MCF 10A (cell line): Measurements from ENCODE around the gene PEX14. TPM values are rescaled to one million over a fixed set of nuclear protein-coding genes. Genes with fewer than 3 reads are reported as not detected.

ENCODE experiments used
- BruUV-seq: library from RNA; stranded (reverse); fragments of 400-500 nt; replicated peaks from 2 replicates; lab custom pipeline; 2021; lab: Mats Ljungman, UMichigan
- CTCF ChIA-PET: fragments of 300-600 bp; sonication (Branson Sonifier 250); formaldehyde crosslinking; extraction: SDS; loops from one replicate; lab custom pipeline; 2021; ENCODE audit warnings: antibody characterized with exemption, inconsistent platforms; lab: Yijun Ruan, JAX
- POLR2A ChIA-PET: fragments of 300-600, 350-650 bp; sonication (Branson Sonifier 250); formaldehyde crosslinking; extraction: SDS; loops from one replicate; lab custom pipeline; 2020; ENCODE audit warnings: antibody characterized with exemption, inconsistent platforms; lab: Yijun Ruan, JAX
- DNase-seq: peaks from one replicate; pipeline ENCODE4 v3.0.0-alpha.2; 2018; ENCODE audit not compliant: unreplicated experiment
- H3K27ac Mint-ChIP-seq: one replicate; pipeline ENCODE4 v1.8.0; 2022; ENCODE audit warnings: mild to moderate bottlenecking, low read depth, mixed read lengths; ENCODE audit not compliant: unreplicated experiment
- H3K27me3 Mint-ChIP-seq: one replicate; pipeline ENCODE4 v1.8.0; 2022; ENCODE audit warnings: mixed read lengths; ENCODE audit not compliant: insufficient read depth, unreplicated experiment
- H3K36me3 Mint-ChIP-seq: one replicate; pipeline ENCODE4 v1.8.0; 2022; ENCODE audit warnings: mild to moderate bottlenecking, moderate library complexity, mixed read lengths; ENCODE audit not compliant: insufficient read depth, unreplicated experiment
- H3K4me1 Mint-ChIP-seq: one replicate; pipeline ENCODE4 v1.8.0; 2022; ENCODE audit warnings: mixed read lengths; ENCODE audit not compliant: insufficient read depth, unreplicated experiment
- H3K4me3 Mint-ChIP-seq: one replicate; pipeline ENCODE4 v1.8.0; 2022; ENCODE audit warnings: mild to moderate bottlenecking, moderate library complexity, mixed read lengths; ENCODE audit not compliant: unreplicated experiment
- H3K9me3 Mint-ChIP-seq: one replicate; pipeline ENCODE4 v1.8.0; 2022; ENCODE audit warnings: mixed read lengths; ENCODE audit not compliant: unreplicated experiment
- CTCF ChIP-seq: fragments of 200-600 bp; IDR thresholded peaks from one replicate; pipeline ENCODE4 v1.8.0; 2022; ENCODE audit warnings: antibody characterized with exemption, mild to moderate bottlenecking; ENCODE audit not compliant: unreplicated experiment
- intact Hi-C: fragments of 100-400 bp; cut with micrococcal nuclease; formaldehyde crosslinking; loops from 2 replicates; pipeline ENCODE4 v1.14.1; 2022
- total RNA-seq: library from RNA; stranded (reverse); gene quantifications from 2 replicates; pipeline ENCODE4 v1.2.3, GENCODE V29; 2022

Gene PEX14
- total RNA-seq, 1 experiment from 2014 or later: 22.2 TPM

GRCh38 chr1:10615932-10616671 is 141.4 kb downstream of the PEX14 start:
- H3K4me1 Mint-ChIP-seq: no peaks in the 10 kb centered on the region
- H3K4me3 Mint-ChIP-seq: no peak overlapping the region
- no peak overlapping the region for H3K27ac Mint-ChIP-seq
- no peaks in the 10 kb centered on the region for H3K9me3 Mint-ChIP-seq
- no peaks in the 10 kb centered on the region for H3K27me3 Mint-ChIP-seq
- intact Hi-C loops: no loop called here
- CTCF ChIA-PET: no interaction called here
- BruUV-seq: no TSS peak
- DNase-seq: no peak
- POLR2A ChIA-PET: interaction anchor here (0.7 kb wide), 1 partner anchor 16 kb away, joined by 3 read pairs; no protein-coding TSS in a partner anchor
- peaks cover 10% of the 10 kb centered on the region for H3K36me3 Mint-ChIP-seq
- no peak for TF ChIP-seq CTCF

GRCh38 chr1:10616696-10617095 is 141.9 kb downstream of the PEX14 start:
- Mint-ChIP-seq H3K4me1 (no peaks in the 10 kb centered on the region), H3K36me3 (peaks cover 11% of the 10 kb centered on the region), H3K27ac (no peak overlapping the region), H3K27me3 (no peaks in the 10 kb centered on the region), H3K4me3 (no peak overlapping the region), H3K9me3 (no peaks in the 10 kb centered on the region)
- intact Hi-C loops: no loop called here
- ChIA-PET CTCF (no interaction called here), POLR2A (interaction anchor here (0.6 to 0.7 kb wide), 2 partner anchors 17 to 19 kb away, joined by 3 read pairs; no protein-coding TSS in a partner anchor)
- no peak for TF ChIP-seq CTCF
- BruUV-seq: no TSS peak
- DNase-seq: no peak

DNA sequence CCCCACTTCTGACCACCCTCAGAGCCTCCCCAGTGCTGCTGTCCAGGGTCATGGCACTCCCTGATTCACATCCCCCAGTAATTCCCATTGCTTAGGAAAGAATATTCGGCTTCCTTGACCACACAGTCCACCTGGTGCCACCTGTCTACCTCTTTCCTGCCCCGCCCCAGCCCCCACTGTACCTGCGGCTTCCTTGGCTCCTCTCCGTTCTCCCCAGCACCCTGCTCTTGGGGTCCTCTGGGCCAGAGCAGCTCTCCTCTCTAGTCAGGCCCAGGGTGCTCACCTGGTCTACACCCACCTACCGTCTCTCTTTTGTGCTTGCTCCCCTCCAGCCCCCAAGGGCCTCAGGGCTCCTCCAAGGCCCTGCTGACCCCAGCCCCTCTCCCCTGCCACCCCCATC is 142.6 kb downstream of the PEX14 start:
- peaks cover 11% of the 10 kb centered on the region for H3K36me3 Mint-ChIP-seq
- H3K4me3 Mint-ChIP-seq: no peak overlapping the region
- no peaks in the 10 kb centered on the region for H3K9me3 Mint-ChIP-seq
- DNase-seq: no peak
- H3K27me3 Mint-ChIP-seq: no peaks in the 10 kb centered on the region
- POLR2A ChIA-PET: interaction anchor here (0.6 kb wide), 1 partner anchor 18 kb away, joined by 3 read pairs; no protein-coding TSS in a partner anchor
- no TSS peak for BruUV-seq
- CTCF ChIA-PET: interaction anchor here (0.6 kb wide), 1 partner anchor 43 kb away, joined by 3 read pairs; no protein-coding TSS in a partner anchor
- H3K27ac Mint-ChIP-seq: no peak overlapping the region
- intact Hi-C loops: no loop called here
- no peaks in the 10 kb centered on the region for H3K4me1 Mint-ChIP-seq
- TF ChIP-seq CTCF: no peak

GRCh38 chr1:10617931-10618885 is 143.5 kb downstream of the PEX14 start:
- intact Hi-C loops: no loop called here
- POLR2A ChIA-PET: no interaction called here
- TF ChIP-seq CTCF: no peak
- H3K27me3 Mint-ChIP-seq: no peaks in the 10 kb centered on the region
- no peak for DNase-seq
- CTCF ChIA-PET: interaction anchor here (0.6 kb wide), 1 partner anchor 42 kb away, joined by 3 read pairs; no protein-coding TSS in a partner anchor
- no peak overlapping the region for H3K4me3 Mint-ChIP-seq
- H3K36me3 Mint-ChIP-seq: peaks cover 11% of the 10 kb centered on the region
- H3K4me1 Mint-ChIP-seq: no peaks in the 10 kb centered on the region
- no peak overlapping the region for H3K27ac Mint-ChIP-seq
- no peaks in the 10 kb centered on the region for H3K9me3 Mint-ChIP-seq
- BruUV-seq: no TSS peak
